ENCODE measurements around the gene KIF26B.

The KIF26B gene

DNA sequence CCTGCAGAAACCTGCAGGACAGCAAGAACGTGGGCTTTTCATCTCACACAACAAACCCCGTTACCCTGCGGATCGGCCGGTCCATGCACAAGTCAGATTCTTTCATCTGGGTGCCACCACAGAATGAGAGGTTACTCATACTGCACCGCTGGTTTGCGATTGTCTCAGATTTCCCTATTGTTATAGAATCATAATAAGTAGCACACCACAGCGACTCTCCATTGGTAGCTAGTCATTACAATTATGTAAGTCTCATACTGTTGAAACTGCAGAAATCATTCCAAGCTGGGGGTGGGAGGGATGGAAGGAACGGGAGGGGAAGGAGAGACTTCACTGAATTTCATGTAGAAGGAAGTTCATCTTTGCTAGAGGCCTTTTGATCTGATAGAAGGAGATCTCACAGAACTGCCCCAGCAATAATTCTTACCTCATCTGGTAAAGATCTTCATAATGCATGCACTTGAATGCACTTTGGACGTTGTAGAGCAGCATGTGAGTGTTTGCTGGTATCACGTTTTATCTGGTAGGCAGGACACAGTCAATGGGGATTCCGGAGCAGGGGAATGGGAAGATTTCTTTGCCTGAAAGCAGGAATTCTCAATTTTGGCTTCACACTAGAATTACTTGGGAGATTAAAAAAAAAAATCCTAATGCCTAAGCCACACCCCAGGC lies 221.1 kb downstream of the KIF26B start:
- DNase-seq (ENCODE audit: low read depth) = peak; percentile 51
- H3K4me3 ChIP-seq (ENCODE audit: low read length) = no peak overlapping the region
- TF ChIP-seq, protein P1, sequence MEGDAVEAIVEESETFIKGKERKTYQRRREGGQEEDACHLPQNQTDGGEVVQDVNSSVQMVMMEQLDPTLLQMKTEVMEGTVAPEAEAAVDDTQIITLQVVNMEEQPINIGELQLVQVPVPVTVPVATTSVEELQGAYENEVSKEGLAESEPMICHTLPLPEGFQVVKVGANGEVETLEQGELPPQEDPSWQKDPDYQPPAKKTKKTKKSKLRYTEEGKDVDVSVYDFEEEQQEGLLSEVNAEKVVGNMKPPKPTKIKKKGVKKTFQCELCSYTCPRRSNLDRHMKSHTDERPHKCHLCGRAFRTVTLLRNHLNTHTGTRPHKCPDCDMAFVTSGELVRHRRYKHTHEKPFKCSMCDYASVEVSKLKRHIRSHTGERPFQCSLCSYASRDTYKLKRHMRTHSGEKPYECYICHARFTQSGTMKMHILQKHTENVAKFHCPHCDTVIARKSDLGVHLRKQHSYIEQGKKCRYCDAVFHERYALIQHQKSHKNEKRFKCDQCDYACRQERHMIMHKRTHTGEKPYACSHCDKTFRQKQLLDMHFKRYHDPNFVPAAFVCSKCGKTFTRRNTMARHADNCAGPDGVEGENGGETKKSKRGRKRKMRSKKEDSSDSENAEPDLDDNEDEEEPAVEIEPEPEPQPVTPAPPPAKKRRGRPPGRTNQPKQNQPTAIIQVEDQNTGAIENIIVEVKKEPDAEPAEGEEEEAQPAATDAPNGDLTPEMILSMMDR (conservative IDR thresholded peaks at IDR 0.05; ENCODE audit: low read length) = no peak

DNA sequence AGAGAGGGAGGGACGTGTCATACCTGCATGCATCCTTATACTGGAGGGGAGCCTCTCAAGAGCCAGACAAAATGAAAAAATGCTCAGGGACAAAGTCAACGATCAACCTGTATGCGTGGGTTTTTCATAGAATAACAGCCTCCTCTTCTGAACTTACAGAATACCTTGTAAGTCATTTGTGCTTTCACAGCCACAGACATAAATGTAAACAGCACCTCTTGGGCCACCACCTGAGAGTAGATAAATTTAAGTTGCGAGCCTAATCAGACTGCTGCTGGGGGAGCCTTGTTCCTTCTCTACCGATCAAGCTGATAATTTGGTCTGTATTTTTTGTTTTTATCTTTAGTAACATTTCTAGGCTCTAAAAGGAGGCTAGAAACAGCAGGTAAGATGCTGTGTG lies 223.1 kb downstream of the KIF26B start:
- no peak for DNase-seq (ENCODE audit: low read depth)
- no peak overlapping the region for H3K4me3 ChIP-seq (ENCODE audit: low read length)
- TF ChIP-seq, protein P1 (conservative IDR thresholded peaks at IDR 0.05; ENCODE audit: low read length) = no peak

DNA sequence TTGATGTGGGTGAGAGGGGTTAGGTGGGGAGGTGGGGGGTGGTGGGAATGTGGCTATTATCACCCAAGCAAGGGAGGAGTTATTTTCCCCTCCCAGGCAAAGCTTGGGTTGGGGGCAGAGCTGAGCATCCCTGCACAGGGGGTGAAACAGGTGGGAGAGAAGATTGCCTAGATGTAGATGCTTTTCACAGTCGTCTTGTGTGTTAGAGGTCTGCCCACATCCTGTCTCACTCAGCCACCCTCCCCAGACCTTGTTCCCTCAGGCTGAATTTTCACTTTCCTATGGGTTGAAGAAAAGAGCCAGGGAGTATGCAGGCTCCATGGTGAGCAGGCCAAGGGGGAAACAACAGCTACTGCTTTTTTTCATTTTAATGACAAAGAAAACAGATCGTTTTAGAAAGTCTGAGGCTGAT lies 223.5 kb downstream of the KIF26B start:
- TF ChIP-seq, protein P1 (conservative IDR thresholded peaks at IDR 0.05; ENCODE audit: low read length) = no peak
- DNase-seq (ENCODE audit: low read depth) = no peak
- H3K4me3 ChIP-seq (ENCODE audit: low read length) = no peak overlapping the region

DNA sequence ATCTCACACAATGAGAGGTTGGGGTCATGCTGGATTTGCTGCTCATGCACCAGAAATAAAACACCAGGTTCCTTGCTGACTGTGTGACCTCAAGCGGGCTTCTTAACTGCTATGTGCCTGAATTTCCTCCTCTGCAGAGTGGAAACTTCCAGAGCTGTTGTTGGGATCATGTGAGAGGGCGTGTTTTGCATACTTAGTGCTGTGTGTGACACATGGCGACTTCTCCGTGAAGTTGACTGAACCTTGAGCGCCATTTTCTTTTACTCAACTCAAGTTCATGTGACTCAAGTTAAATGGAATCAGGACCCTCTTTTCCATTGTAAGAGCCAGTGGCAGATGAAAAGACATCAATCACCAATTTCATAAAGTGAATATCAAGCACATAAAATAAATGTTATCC lies 224.0 kb downstream of the KIF26B start:
- no peak for DNase-seq (ENCODE audit: low read depth)
- TF ChIP-seq, protein P1 (conservative IDR thresholded peaks at IDR 0.05; ENCODE audit: low read length) = no peak
- H3K4me3 ChIP-seq (ENCODE audit: low read length) = no peak overlapping the region

DNA sequence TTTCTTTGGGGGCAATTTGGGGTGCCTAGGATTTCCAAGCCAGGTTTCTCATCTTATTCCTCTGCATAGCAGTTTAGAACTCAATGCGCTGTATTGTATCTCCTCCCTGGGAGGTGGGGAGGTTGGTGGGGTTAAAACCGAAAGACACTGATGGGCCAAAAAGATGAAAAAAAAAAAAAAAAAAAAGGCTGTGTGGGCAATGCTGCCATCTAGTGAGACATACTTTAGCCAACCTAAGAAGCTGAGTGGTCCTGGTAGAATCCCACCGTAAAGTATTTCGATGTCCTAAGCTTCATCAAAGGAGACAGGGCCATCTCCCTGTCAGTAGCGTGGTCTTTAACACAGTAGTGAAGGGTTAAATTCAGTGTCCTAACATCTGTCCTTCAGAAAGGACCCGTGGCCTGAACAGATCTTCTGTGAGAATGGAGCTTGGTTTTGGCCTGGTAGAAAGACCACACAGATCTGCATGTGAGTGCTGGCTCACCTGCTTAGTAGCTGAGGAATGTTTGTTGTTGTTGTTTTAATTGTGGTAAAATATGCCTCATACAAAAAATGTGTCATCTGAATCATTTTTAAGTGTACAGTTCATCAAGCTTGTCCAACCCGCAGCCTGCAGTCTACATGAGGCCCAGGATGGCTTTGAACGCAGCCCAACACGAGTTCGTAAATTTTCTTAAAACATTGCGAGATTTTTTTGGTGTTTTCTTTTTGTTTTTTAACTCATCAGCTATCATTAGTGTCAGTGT lies 226.2 kb downstream of the KIF26B start:
- TF ChIP-seq, protein P1 (conservative IDR thresholded peaks at IDR 0.05; ENCODE audit: low read length) = peak; percentile 34
- no peak overlapping the region for H3K4me3 ChIP-seq (ENCODE audit: low read length)
- no peak for DNase-seq (ENCODE audit: low read depth)

DNA sequence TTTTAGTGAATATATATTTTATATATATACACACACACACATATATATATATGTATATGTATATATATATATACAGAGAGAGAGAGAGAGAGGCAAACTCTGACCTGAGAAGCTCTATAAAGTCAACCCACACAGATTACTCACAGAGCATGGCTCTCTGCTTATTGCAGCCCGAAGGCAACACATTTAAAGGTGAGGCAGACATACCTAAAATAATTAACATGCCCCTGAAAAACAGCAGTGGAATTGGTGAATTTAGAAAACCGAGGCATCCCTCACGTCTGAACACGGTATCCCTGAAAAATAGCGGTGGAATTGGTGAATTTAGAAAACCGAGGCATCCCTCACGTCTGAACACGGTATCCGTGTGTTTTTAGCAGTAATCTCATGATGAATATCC lies 228.2 kb downstream of the KIF26B start:
- no peak overlapping the region for H3K4me3 ChIP-seq (ENCODE audit: low read length)
- no peak for DNase-seq (ENCODE audit: low read depth)
- TF ChIP-seq, protein P1 (conservative IDR thresholded peaks at IDR 0.05; ENCODE audit: low read length) = no peak

Data from AG10803 (cell line).